GM23338 (cell line): ENCODE measurements around the gene TNNI2.

Experiments
- CREB1 ChIP-seq: fragments of 250-450 bp; sonication (Bioruptor Pico); IDR thresholded peaks from 2 replicates; pipeline ENCODE4 v1.5.0; 2020; ENCODE audit warnings: low read depth, mild to moderate bottlenecking, moderate library complexity
- EZH2 ChIP-seq: fragments of 200-600 bp; sonication (generic); IDR thresholded peaks from one replicate; pipeline ENCODE4 v1.8.0; 2017; ENCODE audit warnings: antibody characterized with exemption, mild to moderate bottlenecking, low read depth; ENCODE audit not compliant: unreplicated experiment
- EZH2phosphoT487 ChIP-seq: fragments of 200-600 bp; sonication (generic); IDR thresholded peaks from one replicate; pipeline ENCODE4 v1.8.1; 2018; ENCODE audit warnings: antibody characterized with exemption; ENCODE audit not compliant: unreplicated experiment
- JUNB ChIP-seq: IDR thresholded peaks from one replicate; pipeline ENCODE4 v1.6.1; 2016; ENCODE audit warnings: antibody characterized with exemption; ENCODE audit not compliant: unreplicated experiment
- NANOG ChIP-seq: IDR thresholded peaks from 2 replicates; pipeline ENCODE4 v1.6.1; 2016; ENCODE audit warnings: antibody characterized with exemption, borderline replicate concordance
- POLR2AphosphoS5 ChIP-seq: IDR thresholded peaks from 2 replicates; pipeline ENCODE4 v1.6.1; 2016; ENCODE audit warnings: antibody characterized with exemption, low read depth
- STAT1 ChIP-seq: IDR thresholded peaks from one replicate; pipeline ENCODE4 v1.6.1; 2016; ENCODE audit warnings: antibody characterized with exemption; ENCODE audit not compliant: unreplicated experiment
- ZNF331 ChIP-seq: fragments of 250-450 bp; sonication (Bioruptor Pico); IDR thresholded peaks from 2 replicates; pipeline ENCODE4 v1.5.0; 2020; ENCODE audit warnings: low read depth, mild to moderate bottlenecking, moderate library complexity
- TF ChIP-seq, protein P1 (sequence below), 2 experiments: fragments of 200-600 bp in 1 of 2; sonication (generic) in 1 of 2; conservative IDR thresholded peaks; 2 replicates each; pipeline versions ENCODE4 v1.5.1 to v1.6.1; 2016 to 2017; ENCODE audit warnings: antibody characterized with exemption in 2 of 2, low read depth in 2 of 2, mild to moderate bottlenecking in 2 of 2, moderate library complexity in 1 of 2
- TF ChIP-seq, protein P2 (sequence below): IDR thresholded peaks from one replicate; pipeline ENCODE4 v1.6.1; 2018; ENCODE audit warnings: antibody characterized with exemption; ENCODE audit not compliant: unreplicated experiment
- TF ChIP-seq, protein P3 (sequence below): IDR thresholded peaks from 2 replicates; pipeline ENCODE4 v1.6.1; 2016; ENCODE audit warnings: antibody characterized with exemption

DNA sequence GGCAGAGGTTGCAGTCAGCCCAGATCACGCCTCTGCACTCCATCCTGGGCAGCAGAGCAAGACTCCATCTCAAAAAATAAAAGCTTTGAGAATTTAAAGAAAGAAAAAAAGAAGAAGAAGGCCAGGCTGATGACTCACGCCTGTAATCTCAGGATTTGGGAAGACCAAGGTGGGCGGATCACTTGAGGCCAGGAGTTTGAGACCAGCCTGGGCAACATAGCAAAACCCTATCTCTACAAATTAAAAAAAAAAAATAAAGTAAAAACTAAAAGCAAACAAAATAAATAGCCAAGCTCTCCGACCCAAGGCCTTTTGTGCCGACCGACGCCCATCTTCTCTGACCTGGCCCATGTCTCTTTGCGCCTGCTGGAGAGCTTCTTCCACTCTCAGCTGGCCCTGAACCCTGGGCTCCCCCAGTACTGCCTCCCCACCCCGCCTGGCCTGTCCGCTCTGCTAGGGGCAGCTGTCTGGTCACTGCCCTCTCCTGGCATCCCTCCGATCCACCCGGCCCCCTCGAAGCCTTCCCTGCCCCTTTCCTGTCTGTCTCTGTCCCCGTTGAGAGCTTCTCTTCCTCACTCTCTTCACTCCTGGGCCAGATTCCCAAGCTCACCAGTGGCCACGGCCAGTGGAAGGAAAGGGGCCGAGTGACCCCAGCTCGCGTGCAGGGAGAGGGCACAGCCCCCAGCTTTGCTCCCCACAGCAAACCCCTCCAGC is 9.3 kb downstream of the TNNI2 start:
- TF ChIP-seq EZH2 (no peak), POLR2AphosphoS5 (no peak), NANOG (no peak), EZH2phosphoT487 (no peak), CREB1 (CRISPR knock-in tag) (no peak), STAT1 (no peak), ZNF331 (no peak), JUNB (no peak)
- TF ChIP-seq, protein P1, sequence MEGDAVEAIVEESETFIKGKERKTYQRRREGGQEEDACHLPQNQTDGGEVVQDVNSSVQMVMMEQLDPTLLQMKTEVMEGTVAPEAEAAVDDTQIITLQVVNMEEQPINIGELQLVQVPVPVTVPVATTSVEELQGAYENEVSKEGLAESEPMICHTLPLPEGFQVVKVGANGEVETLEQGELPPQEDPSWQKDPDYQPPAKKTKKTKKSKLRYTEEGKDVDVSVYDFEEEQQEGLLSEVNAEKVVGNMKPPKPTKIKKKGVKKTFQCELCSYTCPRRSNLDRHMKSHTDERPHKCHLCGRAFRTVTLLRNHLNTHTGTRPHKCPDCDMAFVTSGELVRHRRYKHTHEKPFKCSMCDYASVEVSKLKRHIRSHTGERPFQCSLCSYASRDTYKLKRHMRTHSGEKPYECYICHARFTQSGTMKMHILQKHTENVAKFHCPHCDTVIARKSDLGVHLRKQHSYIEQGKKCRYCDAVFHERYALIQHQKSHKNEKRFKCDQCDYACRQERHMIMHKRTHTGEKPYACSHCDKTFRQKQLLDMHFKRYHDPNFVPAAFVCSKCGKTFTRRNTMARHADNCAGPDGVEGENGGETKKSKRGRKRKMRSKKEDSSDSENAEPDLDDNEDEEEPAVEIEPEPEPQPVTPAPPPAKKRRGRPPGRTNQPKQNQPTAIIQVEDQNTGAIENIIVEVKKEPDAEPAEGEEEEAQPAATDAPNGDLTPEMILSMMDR (conservative IDR thresholded peaks at IDR 0.05; ENCODE audit: low read depth in 2 of 2), result no peak
- TF ChIP-seq, protein P2, sequence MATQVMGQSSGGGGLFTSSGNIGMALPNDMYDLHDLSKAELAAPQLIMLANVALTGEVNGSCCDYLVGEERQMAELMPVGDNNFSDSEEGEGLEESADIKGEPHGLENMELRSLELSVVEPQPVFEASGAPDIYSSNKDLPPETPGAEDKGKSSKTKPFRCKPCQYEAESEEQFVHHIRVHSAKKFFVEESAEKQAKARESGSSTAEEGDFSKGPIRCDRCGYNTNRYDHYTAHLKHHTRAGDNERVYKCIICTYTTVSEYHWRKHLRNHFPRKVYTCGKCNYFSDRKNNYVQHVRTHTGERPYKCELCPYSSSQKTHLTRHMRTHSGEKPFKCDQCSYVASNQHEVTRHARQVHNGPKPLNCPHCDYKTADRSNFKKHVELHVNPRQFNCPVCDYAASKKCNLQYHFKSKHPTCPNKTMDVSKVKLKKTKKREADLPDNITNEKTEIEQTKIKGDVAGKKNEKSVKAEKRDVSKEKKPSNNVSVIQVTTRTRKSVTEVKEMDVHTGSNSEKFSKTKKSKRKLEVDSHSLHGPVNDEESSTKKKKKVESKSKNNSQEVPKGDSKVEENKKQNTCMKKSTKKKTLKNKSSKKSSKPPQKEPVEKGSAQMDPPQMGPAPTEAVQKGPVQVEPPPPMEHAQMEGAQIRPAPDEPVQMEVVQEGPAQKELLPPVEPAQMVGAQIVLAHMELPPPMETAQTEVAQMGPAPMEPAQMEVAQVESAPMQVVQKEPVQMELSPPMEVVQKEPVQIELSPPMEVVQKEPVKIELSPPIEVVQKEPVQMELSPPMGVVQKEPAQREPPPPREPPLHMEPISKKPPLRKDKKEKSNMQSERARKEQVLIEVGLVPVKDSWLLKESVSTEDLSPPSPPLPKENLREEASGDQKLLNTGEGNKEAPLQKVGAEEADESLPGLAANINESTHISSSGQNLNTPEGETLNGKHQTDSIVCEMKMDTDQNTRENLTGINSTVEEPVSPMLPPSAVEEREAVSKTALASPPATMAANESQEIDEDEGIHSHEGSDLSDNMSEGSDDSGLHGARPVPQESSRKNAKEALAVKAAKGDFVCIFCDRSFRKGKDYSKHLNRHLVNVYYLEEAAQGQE, result no peak
- TF ChIP-seq, protein P3, sequence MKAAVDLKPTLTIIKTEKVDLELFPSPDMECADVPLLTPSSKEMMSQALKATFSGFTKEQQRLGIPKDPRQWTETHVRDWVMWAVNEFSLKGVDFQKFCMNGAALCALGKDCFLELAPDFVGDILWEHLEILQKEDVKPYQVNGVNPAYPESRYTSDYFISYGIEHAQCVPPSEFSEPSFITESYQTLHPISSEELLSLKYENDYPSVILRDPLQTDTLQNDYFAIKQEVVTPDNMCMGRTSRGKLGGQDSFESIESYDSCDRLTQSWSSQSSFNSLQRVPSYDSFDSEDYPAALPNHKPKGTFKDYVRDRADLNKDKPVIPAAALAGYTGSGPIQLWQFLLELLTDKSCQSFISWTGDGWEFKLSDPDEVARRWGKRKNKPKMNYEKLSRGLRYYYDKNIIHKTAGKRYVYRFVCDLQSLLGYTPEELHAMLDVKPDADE, result no peak
